PC-3 (cell line): ENCODE data around the gene CXCL5.

ENCODE experiments used
- CTCF ChIP-seq: fragments of 300-600 bp; sonication (generic); conservative IDR thresholded peaks from 2 replicates; pipeline ENCODE4 v1.5.1; 2017; ENCODE audit warnings: antibody characterized with exemption, low read depth, mild to moderate bottlenecking, low read length
- EZH2 ChIP-seq: fragments of 300-600 bp; sonication (generic); IDR thresholded peaks from one replicate; pipeline ENCODE4 v1.6.1; 2017; ENCODE audit warnings: antibody characterized with exemption, mild to moderate bottlenecking, low read length; ENCODE audit not compliant: unreplicated experiment

GRCh38 chr4:74039315-74039763, 40.9 kb upstream of the CXCL5 start:
- no peak for TF ChIP-seq CTCF
- no peak for TF ChIP-seq EZH2
